ENCODE results near the gene PLAC9.
"Not testable (repeated sequence)": the region's sequence is repeated elsewhere in the genome, so short reads cannot be mapped to it uniquely, and the experiment has no call there.

The PLAC9 gene

GRCh38 chr10:80139265-80139664, 6.7 kb downstream of the PLAC9 start:
- no peak for DNase-seq (ENCODE audit: low spot score)

- DNase-seq (ENCODE audit: low spot score): no peak
These were observed 7.7 kb downstream of the PLAC9 start for GRCh38 chr10:80140251-80140650.

GRCh38 chr10:80141696-80142460, 9.3 kb downstream of the PLAC9 start:
- no peak for DNase-seq (ENCODE audit: low spot score)

- peak; percentile 15 for DNase-seq (ENCODE audit: low spot score)
These were observed 11.7 kb downstream of the PLAC9 start for GRCh38 chr10:80144067-80144695.

GRCh38 chr10:80144696-80145131, 12.2 kb downstream of the PLAC9 start:
- DNase-seq (ENCODE audit: low spot score): peak; percentile 19

GRCh38 chr10:80145406-80146308, 13.1 kb downstream of the PLAC9 start:
- not testable (repeated sequence) for DNase-seq (ENCODE audit: low spot score)

- DNase-seq (ENCODE audit: low spot score): no peak
These were observed 14.4 kb downstream of the PLAC9 start for GRCh38 chr10:80146918-80147317.

GRCh38 chr10:80148166-80148805, 15.8 kb downstream of the PLAC9 start:
- DNase-seq (ENCODE audit: low spot score): no peak

GRCh38 chr10:80149123-80149522, 16.6 kb downstream of the PLAC9 start:
- DNase-seq (ENCODE audit: low spot score): no peak

GRCh38 chr10:80150172-80150571, 17.6 kb downstream of the PLAC9 start:
- DNase-seq (ENCODE audit: low spot score): no peak

- no peak for DNase-seq (ENCODE audit: low spot score)
These were observed 20.3 kb downstream of the PLAC9 start for GRCh38 chr10:80152820-80153219.

GRCh38 chr10:80153460-80153859, 20.9 kb downstream of the PLAC9 start:
- DNase-seq (ENCODE audit: low spot score): no peak

GRCh38 chr10:80154626-80154977, 22.1 kb downstream of the PLAC9 start:
- no peak for DNase-seq (ENCODE audit: low spot score)

- DNase-seq (ENCODE audit: low spot score): no peak
These were observed 22.6 kb downstream of the PLAC9 start for GRCh38 chr10:80154978-80155695.

GRCh38 chr10:80155696-80156215, 23.2 kb downstream of the PLAC9 start:
- no peak for DNase-seq (ENCODE audit: low spot score)

- DNase-seq (ENCODE audit: low spot score): no peak
These were observed 23.7 kb downstream of the PLAC9 start for GRCh38 chr10:80156216-80156615.

- DNase-seq (ENCODE audit: low spot score): no peak
These were observed 25.0 kb downstream of the PLAC9 start for GRCh38 chr10:80157561-80157960.

- no peak for DNase-seq (ENCODE audit: low spot score)
These were observed 25.6 kb downstream of the PLAC9 start for GRCh38 chr10:80158126-80158525.

GRCh38 chr10:80158598-80159127, 26.1 kb downstream of the PLAC9 start:
- DNase-seq (ENCODE audit: low spot score): no peak

GRCh38 chr10:80159166-80159873, 26.8 kb downstream of the PLAC9 start:
- no peak for DNase-seq (ENCODE audit: low spot score)
